Stimulated activated CD4-positive, alpha-beta T cell treated with anti-CD3 and anti-CD28 coated beads, Interleukin-12 subunit alpha, Interleukin-12 subunit beta, amount 100 ng/mL, for 4 hours (primary cell): ENCODE data around the gene ABHD14A.
"Not testable (repeated sequence)": the region's sequence is repeated elsewhere in the genome, so short reads cannot be mapped to it uniquely, and the experiment has no call there.

Experiments
- DNase-seq: peaks from one replicate; pipeline ENCODE4 v3.0.0-alpha.2; 2020

The ABHD14A gene

GRCh38 chr3:51975852-51976549 lies 1.1 kb downstream of the ABHD14A start:
- no peak for DNase-seq

GRCh38 chr3:51977446-51978142 lies 2.7 kb downstream of the ABHD14A start:
- no peak for DNase-seq

- DNase-seq, result no peak
These were observed 3.3 kb downstream of the ABHD14A start for GRCh38 chr3:51978143-51978502.

GRCh38 chr3:51980253-51980652 lies 5.4 kb downstream of the ABHD14A start:
- no peak for DNase-seq

- no peak for DNase-seq
These were observed 7.5 kb downstream of the ABHD14A start for GRCh38 chr3:51982352-51982837.

- DNase-seq, result peak; percentile 75
These were observed 8.1 kb downstream of the ABHD14A start, which contains the start of gene ACY1 for GRCh38 chr3:51982838-51983577. Gene ACY1 (plus strand): TSS chr3:51983535. CDS start chr3:51984065, 530 bp downstream.

- no peak for DNase-seq
These were observed 8.9 kb downstream of the ABHD14A start for GRCh38 chr3:51983578-51984268.

- no peak for DNase-seq
These were observed 9.4 kb downstream of the ABHD14A start for GRCh38 chr3:51984269-51984647.

GRCh38 chr3:51985063-51985462 lies 10.2 kb downstream of the ABHD14A start:
- DNase-seq, result no peak

- no peak for DNase-seq
These were observed 11.4 kb downstream of the ABHD14A start for GRCh38 chr3:51986010-51986947.

GRCh38 chr3:51987568-51987967 lies 12.7 kb downstream of the ABHD14A start:
- DNase-seq, result no peak

GRCh38 chr3:51988286-51989146 lies 13.7 kb downstream of the ABHD14A start:
- DNase-seq, result no peak

- not testable (repeated sequence) for DNase-seq
These were observed 15.7 kb downstream of the ABHD14A start for GRCh38 chr3:51990501-51990971.

- DNase-seq, result no peak
These were observed 17.3 kb downstream of the ABHD14A start for GRCh38 chr3:51992017-51992682.

- DNase-seq, result not testable (repeated sequence)
These were observed 18.8 kb downstream of the ABHD14A start for GRCh38 chr3:51993657-51994056.

GRCh38 chr3:51994530-51994929 lies 19.7 kb downstream of the ABHD14A start:
- DNase-seq, result no peak

GRCh38 chr3:51995346-51996163 lies 20.7 kb downstream of the ABHD14A start, which contains the start of gene RPL29:
Gene RPL29 (minus strand): TSS chr3:51995895. CDS start chr3:51995461, 434 bp downstream.
- peak; percentile 83 for DNase-seq

GRCh38 chr3:51997172-51997571 lies 22.3 kb downstream of the ABHD14A start:
- no peak for DNase-seq
